Fibroblast of the conjunctiva (primary cell): Measurements from ENCODE around the gene FTSJ1.

Source experiments
- DNase-seq: peaks from one replicate; pipeline ENCODE4 v3.0.0-alpha.2; 2010; ENCODE audit warnings: low read depth

Gene FTSJ1

GRCh38 chrX:48470833-48471118 lies 5.2 kb upstream of the FTSJ1 start:
- DNase-seq: no peak

GRCh38 chrX:48471504-48471903 lies 4.5 kb upstream of the FTSJ1 start:
- no peak for DNase-seq

- DNase-seq: no peak
These were observed 3.8 kb upstream of the FTSJ1 start for GRCh38 chrX:48472225-48472624.

GRCh38 chrX:48472851-48473703 lies 2.9 kb upstream of the FTSJ1 start:
- no peak for DNase-seq

GRCh38 chrX:48473704-48473990 lies 2.4 kb upstream of the FTSJ1 start:
- DNase-seq: no peak

GRCh38 chrX:48474127-48474526 lies 1.9 kb upstream of the FTSJ1 start:
- no peak for DNase-seq

GRCh38 chrX:48474581-48474980 lies 1.4 kb upstream of the FTSJ1 start:
- no peak for DNase-seq

GRCh38 chrX:48475296-48475695 lies 703 bp upstream of the FTSJ1 start:
- no peak for DNase-seq

- DNase-seq: no peak
These were observed 920 bp downstream of the FTSJ1 start for GRCh38 chrX:48476919-48477318.

- no peak for DNase-seq
These were observed 2.2 kb downstream of the FTSJ1 start for GRCh38 chrX:48477960-48478755.

GRCh38 chrX:48478806-48479205 lies 2.8 kb downstream of the FTSJ1 start:
- DNase-seq: no peak

GRCh38 chrX:48480142-48480541 lies 4.1 kb downstream of the FTSJ1 start:
- DNase-seq: no peak

- DNase-seq: no peak
These were observed 4.6 kb downstream of the FTSJ1 start for GRCh38 chrX:48480583-48480982.

- DNase-seq: no peak
These were observed 6.5 kb downstream of the FTSJ1 start for GRCh38 chrX:48482526-48482925.

GRCh38 chrX:48487362-48487798 lies 11.4 kb downstream of the FTSJ1 start:
- DNase-seq: no peak

- no peak for DNase-seq
These were observed 12.0 kb downstream of the FTSJ1 start for GRCh38 chrX:48488034-48488433.

GRCh38 chrX:48489296-48489695 lies 13.3 kb downstream of the FTSJ1 start:
- DNase-seq: no peak

- no peak for DNase-seq
These were observed 13.9 kb downstream of the FTSJ1 start for GRCh38 chrX:48489892-48490291.

- DNase-seq: no peak
These were observed 14.7 kb downstream of the FTSJ1 start for GRCh38 chrX:48490661-48491060.

- DNase-seq: no peak
These were observed 15.8 kb downstream of the FTSJ1 start for GRCh38 chrX:48491809-48492208.

- DNase-seq: no peak
These were observed 16.4 kb downstream of the FTSJ1 start for GRCh38 chrX:48492293-48492910.

GRCh38 chrX:48493890-48494364 lies 17.9 kb downstream of the FTSJ1 start:
- DNase-seq: no peak

- no peak for DNase-seq
These were observed 20.7 kb downstream of the FTSJ1 start for GRCh38 chrX:48496660-48497059.
